ENCODE measurements around the gene SLC2A1.
"Not testable (repeated sequence)": the region's sequence is repeated elsewhere in the genome, so short reads cannot be mapped to it uniquely, and the experiment has no call there.

Gene SLC2A1

GRCh38 chr1:42921769-42922168, 36.9 kb downstream of the SLC2A1 start:
- peaks cover 16% of the 10 kb centered on the region for H3K36me3 ChIP-seq (ENCODE audit: insufficient read depth, low read length)
- no peaks in the 10 kb centered on the region for H3K9me3 ChIP-seq (replicated peaks; ENCODE audit: low read length)
- H3K4me3 ChIP-seq (ENCODE audit: low read length) = no peak overlapping the region
- no peak overlapping the region for H3K9ac ChIP-seq (ENCODE audit: low read depth, low read length)
- no peak overlapping the region for H3K4me2 ChIP-seq (ENCODE audit: low read length)
- no peaks in the 10 kb centered on the region for H3K27me3 ChIP-seq (ENCODE audit: control insufficient read depth, insufficient read depth, low read length)
- H3K4me1 ChIP-seq (ENCODE audit: control insufficient read depth, insufficient read depth, low read length) = peaks cover 15% of the 10 kb centered on the region

- not testable (repeated sequence) for H3K4me3 ChIP-seq (ENCODE audit: low read length); H3K9ac ChIP-seq (ENCODE audit: low read depth, low read length); H3K9me3 ChIP-seq (replicated peaks; ENCODE audit: low read length); H3K27me3 ChIP-seq (ENCODE audit: control insufficient read depth, insufficient read depth, low read length); H3K4me1 ChIP-seq (ENCODE audit: control insufficient read depth, insufficient read depth, low read length); H3K36me3 ChIP-seq (ENCODE audit: insufficient read depth, low read length); H3K4me2 ChIP-seq (ENCODE audit: low read length)
Observed at GRCh38 chr1:42919651-42920050, 39.0 kb downstream of the SLC2A1 start.

GRCh38 chr1:42917241-42917495, 41.5 kb downstream of the SLC2A1 start:
- Histone ChIP-seq H3K27me3 (ENCODE audit: control insufficient read depth, insufficient read depth, low read length) (no peaks in the 10 kb centered on the region), H3K9ac (ENCODE audit: low read depth, low read length) (no peak overlapping the region), H3K36me3 (ENCODE audit: insufficient read depth, low read length) (no peaks in the 10 kb centered on the region), H3K4me1 (ENCODE audit: control insufficient read depth, insufficient read depth, low read length) (no peaks in the 10 kb centered on the region), H3K4me2 (ENCODE audit: low read length) (no peak overlapping the region), H3K4me3 (ENCODE audit: low read length) (no peak overlapping the region), H3K9me3 (replicated peaks; ENCODE audit: low read length) (no peaks in the 10 kb centered on the region)

GRCh38 chr1:42915456-42915855, 43.2 kb downstream of the SLC2A1 start:
- Histone ChIP-seq H3K4me3 (ENCODE audit: low read length) (no peak overlapping the region), H3K9ac (ENCODE audit: low read depth, low read length) (no peak overlapping the region), H3K27me3 (ENCODE audit: control insufficient read depth, insufficient read depth, low read length) (peaks cover 4% of the 10 kb centered on the region), H3K4me2 (ENCODE audit: low read length) (no peak overlapping the region), H3K9me3 (replicated peaks; ENCODE audit: low read length) (no peaks in the 10 kb centered on the region), H3K36me3 (ENCODE audit: insufficient read depth, low read length) (no peaks in the 10 kb centered on the region), H3K4me1 (ENCODE audit: control insufficient read depth, insufficient read depth, low read length) (no peaks in the 10 kb centered on the region)

- H3K4me1 ChIP-seq (ENCODE audit: control insufficient read depth, insufficient read depth, low read length) = no peaks in the 10 kb centered on the region
Observed at GRCh38 chr1:42914092-42914627, 44.5 kb downstream of the SLC2A1 start.

GRCh38 chr1:42913426-42914091, 45.1 kb downstream of the SLC2A1 start:
- H3K9me3 ChIP-seq (replicated peaks; ENCODE audit: low read length) = no peaks in the 10 kb centered on the region
- H3K36me3 ChIP-seq (ENCODE audit: insufficient read depth, low read length) = no peaks in the 10 kb centered on the region
- H3K27me3 ChIP-seq (ENCODE audit: control insufficient read depth, insufficient read depth, low read length) = peaks cover 4% of the 10 kb centered on the region
- H3K4me3 ChIP-seq (ENCODE audit: low read length) = no peak overlapping the region
- no peaks in the 10 kb centered on the region for H3K4me1 ChIP-seq (ENCODE audit: control insufficient read depth, insufficient read depth, low read length)
- no peak overlapping the region for H3K9ac ChIP-seq (ENCODE audit: low read depth, low read length)
- no peak overlapping the region for H3K4me2 ChIP-seq (ENCODE audit: low read length)

More at GRCh38 chr1:42914092-42914627, 44.5 kb downstream of the SLC2A1 start:
- no peaks in the 10 kb centered on the region for H3K9me3 ChIP-seq (replicated peaks; ENCODE audit: low read length)
- no peak overlapping the region for H3K4me3 ChIP-seq (ENCODE audit: low read length)
- no peaks in the 10 kb centered on the region for H3K36me3 ChIP-seq (ENCODE audit: insufficient read depth, low read length)
- H3K9ac ChIP-seq (ENCODE audit: low read depth, low read length) = no peak overlapping the region
- no peak overlapping the region for H3K4me2 ChIP-seq (ENCODE audit: low read length)
- H3K27me3 ChIP-seq (ENCODE audit: control insufficient read depth, insufficient read depth, low read length) = peaks cover 4% of the 10 kb centered on the region

- Histone ChIP-seq H3K4me1 (ENCODE audit: control insufficient read depth, insufficient read depth, low read length) (no peaks in the 10 kb centered on the region), H3K27me3 (ENCODE audit: control insufficient read depth, insufficient read depth, low read length) (peaks cover 4% of the 10 kb centered on the region), H3K36me3 (ENCODE audit: insufficient read depth, low read length) (no peaks in the 10 kb centered on the region), H3K4me3 (ENCODE audit: low read length) (no peak overlapping the region), H3K9ac (ENCODE audit: low read depth, low read length) (no peak overlapping the region), H3K9me3 (replicated peaks; ENCODE audit: low read length) (no peaks in the 10 kb centered on the region), H3K4me2 (ENCODE audit: low read length) (no peak overlapping the region)
Observed at GRCh38 chr1:42910985-42911384, 47.7 kb downstream of the SLC2A1 start.

GRCh38 chr1:42908046-42908445, 50.6 kb downstream of the SLC2A1 start:
- no peaks in the 10 kb centered on the region for H3K36me3 ChIP-seq (ENCODE audit: insufficient read depth, low read length)
- H3K9ac ChIP-seq (ENCODE audit: low read depth, low read length) = no peak overlapping the region
- H3K4me2 ChIP-seq (ENCODE audit: low read length) = no peak overlapping the region
- H3K4me1 ChIP-seq (ENCODE audit: control insufficient read depth, insufficient read depth, low read length) = no peaks in the 10 kb centered on the region
- no peaks in the 10 kb centered on the region for H3K9me3 ChIP-seq (replicated peaks; ENCODE audit: low read length)
- peaks cover 4% of the 10 kb centered on the region for H3K27me3 ChIP-seq (ENCODE audit: control insufficient read depth, insufficient read depth, low read length)
- H3K4me3 ChIP-seq (ENCODE audit: low read length) = no peak overlapping the region

- H3K27me3 ChIP-seq (ENCODE audit: control insufficient read depth, insufficient read depth, low read length) = peaks cover 4% of the 10 kb centered on the region
- H3K4me3 ChIP-seq (ENCODE audit: low read length) = no peak overlapping the region
- no peak overlapping the region for H3K9ac ChIP-seq (ENCODE audit: low read depth, low read length)
- no peaks in the 10 kb centered on the region for H3K9me3 ChIP-seq (replicated peaks; ENCODE audit: low read length)
- H3K4me2 ChIP-seq (ENCODE audit: low read length) = no peak overlapping the region
- H3K4me1 ChIP-seq (ENCODE audit: control insufficient read depth, insufficient read depth, low read length) = no peaks in the 10 kb centered on the region
- no peaks in the 10 kb centered on the region for H3K36me3 ChIP-seq (ENCODE audit: insufficient read depth, low read length)
Observed at GRCh38 chr1:42904434-42904833, 54.2 kb downstream of the SLC2A1 start.

GRCh38 chr1:42899960-42900359, 58.7 kb downstream of the SLC2A1 start:
- H3K4me3 ChIP-seq (ENCODE audit: low read length); H3K4me2 ChIP-seq (ENCODE audit: low read length); H3K36me3 ChIP-seq (ENCODE audit: insufficient read depth, low read length); H3K4me1 ChIP-seq (ENCODE audit: control insufficient read depth, insufficient read depth, low read length); H3K9me3 ChIP-seq (replicated peaks; ENCODE audit: low read length); H3K27me3 ChIP-seq (ENCODE audit: control insufficient read depth, insufficient read depth, low read length); H3K9ac ChIP-seq (ENCODE audit: low read depth, low read length): not testable (repeated sequence)

- Histone ChIP-seq H3K27me3 (ENCODE audit: control insufficient read depth, insufficient read depth, low read length) (peaks cover 26% of the 10 kb centered on the region), H3K9me3 (replicated peaks; ENCODE audit: low read length) (no peaks in the 10 kb centered on the region), H3K4me3 (ENCODE audit: low read length) (no peak overlapping the region)
Observed at GRCh38 chr1:42891465-42892138, 67.1 kb downstream of the SLC2A1 start.

GRCh38 chr1:42889264-42889663, 69.4 kb downstream of the SLC2A1 start:
- H3K9ac ChIP-seq (ENCODE audit: low read depth, low read length) = no peak overlapping the region
- no peaks in the 10 kb centered on the region for H3K9me3 ChIP-seq (replicated peaks; ENCODE audit: low read length)
- peaks cover 26% of the 10 kb centered on the region for H3K27me3 ChIP-seq (ENCODE audit: control insufficient read depth, insufficient read depth, low read length)
- no peaks in the 10 kb centered on the region for H3K36me3 ChIP-seq (ENCODE audit: insufficient read depth, low read length)
- no peak overlapping the region for H3K4me2 ChIP-seq (ENCODE audit: low read length)
- no peak overlapping the region for H3K4me3 ChIP-seq (ENCODE audit: low read length)
- no peaks in the 10 kb centered on the region for H3K4me1 ChIP-seq (ENCODE audit: control insufficient read depth, insufficient read depth, low read length)

More at GRCh38 chr1:42891465-42892138, 67.1 kb downstream of the SLC2A1 start:
- Histone ChIP-seq H3K4me1 (ENCODE audit: control insufficient read depth, insufficient read depth, low read length) (no peaks in the 10 kb centered on the region), H3K4me2 (ENCODE audit: low read length) (no peak overlapping the region), H3K36me3 (ENCODE audit: insufficient read depth, low read length) (no peaks in the 10 kb centered on the region), H3K9ac (ENCODE audit: low read depth, low read length) (no peak overlapping the region)
